ENCODE measurements around the gene TRPV6. TPM values are rescaled to one million over a fixed set of nuclear protein-coding genes. Genes with fewer than 3 reads are reported as not detected.
A peak's percentile ranks its signal among the peaks of the same experiment; 100 is the strongest.

The TRPV6 gene
- total RNA-seq, 3 donors from 2014 or later (not counting 1 experiment from before 2014, with no cell fraction given), result not detected

- no peak overlapping the region for H3K27ac Mint-ChIP-seq
- H3K9me3 Mint-ChIP-seq, result no peaks in the 10 kb centered on the region
- DNase-seq (no peak), ATAC-seq (peak in 1 of 3 donors; percentile 3)
- no peaks in the 10 kb centered on the region for H3K4me1 ChIP-seq (ENCODE audit: control insufficient read depth, insufficient read depth, low read length)
- no peaks in the 10 kb centered on the region for H3K27me3 ChIP-seq (ENCODE audit: control insufficient read depth, insufficient read depth, low read length)
- H3K36me3 Mint-ChIP-seq, result no peaks in the 10 kb centered on the region
- H3K4me3 Mint-ChIP-seq, result no peak overlapping the region
- H3K27me3 Mint-ChIP-seq (ENCODE audit: low read depth in 2 of 2), result peaks cover 4 to 17% of the 10 kb centered on the region in 2 donors
- no peak overlapping the region for H3K27ac ChIP-seq (ENCODE audit: low read length)
- WGBS (ENCODE audit: insufficient coverage), result 78% methylated on average over 4 of the region's 6 CpGs
- H3K4me1 Mint-ChIP-seq, result no peaks in the 10 kb centered on the region
- no peaks in the 10 kb centered on the region for H3K36me3 ChIP-seq (ENCODE audit: control insufficient read depth, insufficient read depth, low read length)
- no peaks in the 10 kb centered on the region for H3K9me3 ChIP-seq (ENCODE audit: control insufficient read depth, insufficient read depth, low read length)
- intact Hi-C loops (cut with micrococcal nuclease), result loop anchor here (10.0 kb wide), 1 partner anchor 59 kb away; the partner anchor contains the start of gene PRSS2
- TF ChIP-seq, protein P1, sequence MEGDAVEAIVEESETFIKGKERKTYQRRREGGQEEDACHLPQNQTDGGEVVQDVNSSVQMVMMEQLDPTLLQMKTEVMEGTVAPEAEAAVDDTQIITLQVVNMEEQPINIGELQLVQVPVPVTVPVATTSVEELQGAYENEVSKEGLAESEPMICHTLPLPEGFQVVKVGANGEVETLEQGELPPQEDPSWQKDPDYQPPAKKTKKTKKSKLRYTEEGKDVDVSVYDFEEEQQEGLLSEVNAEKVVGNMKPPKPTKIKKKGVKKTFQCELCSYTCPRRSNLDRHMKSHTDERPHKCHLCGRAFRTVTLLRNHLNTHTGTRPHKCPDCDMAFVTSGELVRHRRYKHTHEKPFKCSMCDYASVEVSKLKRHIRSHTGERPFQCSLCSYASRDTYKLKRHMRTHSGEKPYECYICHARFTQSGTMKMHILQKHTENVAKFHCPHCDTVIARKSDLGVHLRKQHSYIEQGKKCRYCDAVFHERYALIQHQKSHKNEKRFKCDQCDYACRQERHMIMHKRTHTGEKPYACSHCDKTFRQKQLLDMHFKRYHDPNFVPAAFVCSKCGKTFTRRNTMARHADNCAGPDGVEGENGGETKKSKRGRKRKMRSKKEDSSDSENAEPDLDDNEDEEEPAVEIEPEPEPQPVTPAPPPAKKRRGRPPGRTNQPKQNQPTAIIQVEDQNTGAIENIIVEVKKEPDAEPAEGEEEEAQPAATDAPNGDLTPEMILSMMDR (IDR thresholded peaks at IDR 0.05), result no peak
- H3K4me3 ChIP-seq (ENCODE audit: low read length), result no peak overlapping the region
Measured at GRCh38 chr7:142833174-142834048, 52.1 kb downstream of the TRPV6 start.

DNA sequence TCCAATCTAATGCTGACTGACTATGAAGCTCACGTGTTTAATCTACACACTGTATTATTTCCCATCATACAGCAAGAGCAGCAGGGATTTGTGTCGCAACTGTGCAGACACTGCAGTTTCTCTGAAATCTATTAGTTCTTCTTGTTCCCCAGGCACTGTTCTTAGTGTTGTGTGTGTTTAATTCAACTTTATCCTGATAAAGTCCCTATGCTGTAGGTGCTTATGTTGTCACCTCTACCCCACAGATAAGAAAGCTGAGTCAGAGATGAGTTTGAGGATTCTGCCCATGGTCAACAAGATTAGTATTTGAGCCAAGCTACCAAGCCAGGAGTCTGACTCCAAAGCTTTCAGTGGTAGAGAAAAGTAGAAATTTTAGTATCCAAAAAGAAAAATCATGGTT is 53.1 kb downstream of the TRPV6 start:
- Mint-ChIP-seq H3K9me3 (no peaks in the 10 kb centered on the region), H3K4me1 (no peaks in the 10 kb centered on the region), H3K4me3 (no peak overlapping the region), H3K27me3 (ENCODE audit: low read depth in 2 of 2) (peaks cover 8 to 22% of the 10 kb centered on the region in 2 donors), H3K36me3 (no peaks in the 10 kb centered on the region), H3K27ac (no peak overlapping the region)
- Histone ChIP-seq H3K27ac (ENCODE audit: low read length) (no peak overlapping the region), H3K4me1 (ENCODE audit: control insufficient read depth, insufficient read depth, low read length) (no peaks in the 10 kb centered on the region), H3K4me3 (ENCODE audit: low read length) (no peak overlapping the region), H3K36me3 (ENCODE audit: control insufficient read depth, insufficient read depth, low read length) (no peaks in the 10 kb centered on the region), H3K27me3 (ENCODE audit: control insufficient read depth, insufficient read depth, low read length) (no peaks in the 10 kb centered on the region), H3K9me3 (ENCODE audit: control insufficient read depth, insufficient read depth, low read length) (no peaks in the 10 kb centered on the region)
- DNase-seq, result no peak
- TF ChIP-seq, protein P1 (IDR thresholded peaks at IDR 0.05), result no peak
- ATAC-seq, result no peak
- intact Hi-C loops (cut with micrococcal nuclease), result loop anchor here (10.0 kb wide), 1 partner anchor 58 kb away; the partner anchor contains the start of gene PRSS2
- 94% methylated on average over 2 of the region's 2 CpGs for WGBS (ENCODE audit: insufficient coverage)

GRCh38 chr7:142827951-142828500 is 57.5 kb downstream of the TRPV6 start:
- no peak for ATAC-seq
- H3K27me3 Mint-ChIP-seq (ENCODE audit: low read depth in 2 of 2), result peaks cover 17 to 37% of the 10 kb centered on the region in 2 donors
- no peak overlapping the region for H3K4me3 Mint-ChIP-seq
- no peaks in the 10 kb centered on the region for H3K9me3 Mint-ChIP-seq
- Histone ChIP-seq H3K27ac (ENCODE audit: low read length) (no peak overlapping the region), H3K9me3 (ENCODE audit: control insufficient read depth, insufficient read depth, low read length) (no peaks in the 10 kb centered on the region), H3K27me3 (ENCODE audit: control insufficient read depth, insufficient read depth, low read length) (peaks cover 5% of the 10 kb centered on the region), H3K36me3 (ENCODE audit: control insufficient read depth, insufficient read depth, low read length) (no peaks in the 10 kb centered on the region), H3K4me1 (ENCODE audit: control insufficient read depth, insufficient read depth, low read length) (no peaks in the 10 kb centered on the region), H3K4me3 (ENCODE audit: low read length) (no peak overlapping the region)
- TF ChIP-seq, protein P1 (IDR thresholded peaks at IDR 0.05), result no peak
- no peaks in the 10 kb centered on the region for H3K4me1 Mint-ChIP-seq
- DNase-seq, result no peak
- no peak overlapping the region for H3K27ac Mint-ChIP-seq
- WGBS (ENCODE audit: insufficient coverage), result 75% methylated on average over 1 of the region's 1 CpG
- no peaks in the 10 kb centered on the region for H3K36me3 Mint-ChIP-seq
- intact Hi-C loops (cut with micrococcal nuclease), result no loop called here

Measured in natural killer cell (primary cell).